Measurements from ENCODE around the gene DUSP1.

GRCh38 chr5:172769616-172770373, 1.2 kb downstream of the DUSP1 start:
- peak; percentile 90 to 94 (median 91) for TF ChIP-seq POLR2AphosphoS5 (IDR thresholded peaks at IDR 0.05)
- TF ChIP-seq CTCF (IDR thresholded peaks at IDR 0.05), result no peak
